LNCaP clone FGC (cell line): ENCODE results near the gene TLR5.

ENCODE experiments used
- DNase-seq: peaks from one replicate; pipeline ENCODE4 v3.0.0-alpha.2; 2011; ENCODE audit warnings: low read depth
- H3K4me3 ChIP-seq: 2 replicates; pipeline ENCODE4 v1.5.1; 2011; ENCODE audit warnings: mild to moderate bottlenecking, low read depth, low read length, control low read depth
- CTCF ChIP-seq: IDR thresholded peaks from 2 replicates; pipeline ENCODE4 v1.5.1; 2012; ENCODE audit warnings: mild to moderate bottlenecking; ENCODE audit not compliant: control insufficient read depth, insufficient read depth; ENCODE audit errors: extremely low read depth

Gene TLR5

GRCh38 chr1:223089250-223089649, 53.8 kb downstream of the TLR5 start:
- no peak overlapping the region for H3K4me3 ChIP-seq
- TF ChIP-seq CTCF: no peak
- DNase-seq: no peak

GRCh38 chr1:223088713-223089240, 54.3 kb downstream of the TLR5 start:
- H3K4me3 ChIP-seq: no peak overlapping the region
- no peak for DNase-seq
- TF ChIP-seq CTCF: no peak

- H3K4me3 ChIP-seq: no peak overlapping the region
- no peak for DNase-seq
- no peak for TF ChIP-seq CTCF
These were observed 55.5 kb downstream of the TLR5 start for GRCh38 chr1:223087291-223088255.

DNA sequence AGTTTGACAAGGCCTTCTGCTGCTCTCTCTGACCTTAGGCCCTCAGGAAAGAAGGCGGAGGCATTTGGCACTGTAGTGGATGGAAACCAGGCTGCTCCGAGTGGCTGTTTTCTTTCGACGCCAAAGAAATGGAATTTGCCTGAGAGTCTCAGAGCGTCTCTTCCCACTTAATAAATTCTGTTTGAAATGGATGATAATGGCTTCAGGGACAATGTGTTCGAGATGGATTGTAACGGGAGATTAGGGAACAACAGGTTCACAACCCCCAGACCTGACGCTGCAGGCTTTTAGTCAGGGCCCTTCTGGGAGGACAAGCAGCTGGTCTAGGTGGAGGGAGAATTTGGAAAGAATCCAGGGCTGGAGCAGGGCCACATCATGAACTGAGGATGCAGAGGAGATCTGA, 58.6 kb downstream of the TLR5 start:
- no peak for TF ChIP-seq CTCF
- DNase-seq: no peak
- H3K4me3 ChIP-seq: no peak overlapping the region

DNA sequence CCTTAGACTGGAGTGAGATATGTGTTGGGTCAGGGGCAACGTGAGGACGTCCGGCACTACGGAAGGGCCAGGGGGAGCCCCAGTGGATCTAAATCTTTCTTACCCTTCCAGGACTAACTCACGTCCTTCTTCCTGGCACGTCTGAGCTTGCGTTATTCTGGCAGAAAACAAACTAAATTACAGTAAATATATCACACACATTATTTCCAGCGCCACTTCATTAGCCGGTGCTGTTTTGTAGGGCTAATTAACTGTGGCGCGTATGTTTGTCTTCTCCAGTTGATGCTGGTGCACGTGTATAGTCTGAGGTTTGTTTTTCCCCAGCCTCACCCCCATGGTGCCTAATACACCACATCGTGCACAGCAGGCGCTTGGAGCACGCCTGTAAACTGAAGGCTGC, 59.2 kb downstream of the TLR5 start:
- DNase-seq: no peak
- TF ChIP-seq CTCF: no peak
- H3K4me3 ChIP-seq: no peak overlapping the region

- no peak for DNase-seq
- TF ChIP-seq CTCF: no peak
- H3K4me3 ChIP-seq: no peak overlapping the region
These were observed 60.1 kb downstream of the TLR5 start for GRCh38 chr1:223082914-223083313.
